ENCODE data around the gene SYF2. TPM values are rescaled to one million over a fixed set of nuclear protein-coding genes. Genes with fewer than 3 reads are reported as not detected.

The SYF2 gene
- total and polyA plus RNA-seq, 2 donors (not counting 1 experiment from before 2014, with no cell fraction given) = 41.6 to 42.4 TPM

DNA sequence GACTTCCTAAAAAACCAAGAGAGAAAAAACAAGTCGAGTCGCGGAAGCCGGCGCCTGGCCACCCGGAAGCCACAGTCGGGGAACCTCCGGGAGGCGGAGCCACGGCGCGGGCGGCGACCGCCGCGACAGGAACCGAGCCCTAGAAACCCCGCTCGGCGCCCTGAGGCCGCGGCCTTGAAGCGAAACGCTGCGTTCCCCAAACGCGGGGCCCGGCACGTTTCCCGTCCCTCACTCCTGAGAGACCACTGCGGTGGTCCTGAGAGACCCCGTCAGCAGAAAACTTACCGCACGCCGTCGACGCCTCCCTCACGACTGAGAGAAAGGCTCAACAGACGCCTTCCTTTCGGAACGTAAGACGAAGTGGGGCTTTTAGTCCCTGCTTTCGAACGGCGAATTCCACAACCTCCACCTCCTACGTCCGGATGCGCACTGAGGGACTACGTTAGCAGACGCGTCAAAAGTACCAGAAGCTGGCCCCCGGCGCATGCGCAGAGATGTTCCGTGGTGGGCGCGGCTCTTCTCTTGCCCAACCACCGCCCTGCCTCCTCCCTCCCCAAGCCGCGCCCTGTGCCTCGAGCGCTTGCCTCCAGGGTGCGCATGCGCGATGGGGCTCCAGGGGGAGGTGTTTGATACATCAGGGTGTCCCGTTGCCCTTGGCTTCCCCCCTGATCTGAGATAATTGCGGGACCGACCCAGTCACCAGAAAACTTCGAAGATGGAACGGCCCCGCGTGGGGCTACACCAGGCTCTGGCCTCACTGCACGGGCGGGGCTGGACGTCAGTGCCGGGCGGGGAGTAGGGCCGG lies 14.9 kb upstream of the SYF2 start, which contains the start of gene RSRP1:
Gene RSRP1 (minus strand): TSS at position 431 of the 805 bp plus-strand sequence. CDS start 491 bp downstream, outside the sequence.
- H3K4me1 ChIP-seq (ENCODE audit: control insufficient read depth, extremely low read depth, insufficient read depth, low read length) = peaks cover 3% of the 10 kb centered on the region
- no peaks in the 10 kb centered on the region for H3K9me3 ChIP-seq (ENCODE audit: control insufficient read depth, insufficient read depth, low read depth, low read length)
- peak; percentile 95 to 98 for DNase-seq (ENCODE audit: low read depth in 2 of 2)
- H3K27me3 ChIP-seq (ENCODE audit: control insufficient read depth, insufficient read depth, low read length) = no peaks in the 10 kb centered on the region
- H3K36me3 ChIP-seq (ENCODE audit: control insufficient read depth, insufficient read depth, low read length) = peaks cover 6% of the 10 kb centered on the region
- peak within 1 kb of the TSS; percentile 89 for H3K4me2 ChIP-seq (ENCODE audit: extremely low read depth, insufficient read depth, low read length)
- H3K79me2 ChIP-seq (ENCODE audit: control insufficient read depth, insufficient read depth, low read length) = peaks cover 42% of the 10 kb centered on the region
- no peaks in the 10 kb centered on the region for H4K20me1 ChIP-seq (ENCODE audit: control insufficient read depth, extremely low read depth, insufficient read depth, low read length)
- H2AFZ ChIP-seq (ENCODE audit: low read length) = peak within 1 kb of the TSS; percentile 68
- TF ChIP-seq, protein P1, sequence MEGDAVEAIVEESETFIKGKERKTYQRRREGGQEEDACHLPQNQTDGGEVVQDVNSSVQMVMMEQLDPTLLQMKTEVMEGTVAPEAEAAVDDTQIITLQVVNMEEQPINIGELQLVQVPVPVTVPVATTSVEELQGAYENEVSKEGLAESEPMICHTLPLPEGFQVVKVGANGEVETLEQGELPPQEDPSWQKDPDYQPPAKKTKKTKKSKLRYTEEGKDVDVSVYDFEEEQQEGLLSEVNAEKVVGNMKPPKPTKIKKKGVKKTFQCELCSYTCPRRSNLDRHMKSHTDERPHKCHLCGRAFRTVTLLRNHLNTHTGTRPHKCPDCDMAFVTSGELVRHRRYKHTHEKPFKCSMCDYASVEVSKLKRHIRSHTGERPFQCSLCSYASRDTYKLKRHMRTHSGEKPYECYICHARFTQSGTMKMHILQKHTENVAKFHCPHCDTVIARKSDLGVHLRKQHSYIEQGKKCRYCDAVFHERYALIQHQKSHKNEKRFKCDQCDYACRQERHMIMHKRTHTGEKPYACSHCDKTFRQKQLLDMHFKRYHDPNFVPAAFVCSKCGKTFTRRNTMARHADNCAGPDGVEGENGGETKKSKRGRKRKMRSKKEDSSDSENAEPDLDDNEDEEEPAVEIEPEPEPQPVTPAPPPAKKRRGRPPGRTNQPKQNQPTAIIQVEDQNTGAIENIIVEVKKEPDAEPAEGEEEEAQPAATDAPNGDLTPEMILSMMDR (conservative IDR thresholded peaks at IDR 0.05 in 1 of 2, IDR thresholded peaks at IDR 0.05 in 1 of 2; ENCODE audit: low read depth in 1 of 2, low read length in 2 of 2) = no peak
- TF ChIP-seq EZH2 (IDR thresholded peaks at IDR 0.05; ENCODE audit: low read length, missing control alignments) = no peak
- H3K4me3 ChIP-seq (replicated peaks in 1 of 4; ENCODE audit: control extremely low read depth in 1 of 4, insufficient read depth in 1 of 4, low read depth in 3 of 4, low read length in 4 of 4) = peak within 1 kb of the TSS; percentile 78 to 96 (median 92)
- H3K9ac ChIP-seq (ENCODE audit: insufficient read depth, low read length) = peak within 1 kb of the TSS; percentile 97
- H3K27ac ChIP-seq (ENCODE audit: insufficient read depth, low read length) = peak within 1 kb of the TSS; percentile 99

DNA sequence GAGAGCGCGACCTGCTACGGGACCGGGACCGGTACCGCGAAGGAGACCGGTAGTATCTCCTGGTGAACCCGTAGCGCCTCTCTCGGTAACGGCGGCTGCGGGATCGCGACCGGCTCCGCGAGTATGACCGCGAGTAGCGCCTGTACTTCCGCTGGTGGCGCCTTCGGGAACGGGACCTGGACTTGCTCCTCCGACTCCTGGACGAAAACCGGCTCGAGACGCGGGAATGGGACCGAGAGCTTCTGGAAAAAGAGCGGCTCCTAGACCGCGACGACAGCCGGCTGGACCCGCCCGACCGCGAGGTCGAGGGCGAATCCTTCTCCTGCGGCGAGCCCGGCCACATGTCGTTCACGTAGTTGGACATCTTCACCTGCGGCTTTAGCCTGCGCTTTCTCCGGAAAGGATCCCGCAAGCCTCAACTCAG lies 14.3 kb upstream of the SYF2 start:
- no peak overlapping the region for H2AFZ ChIP-seq (ENCODE audit: low read length)
- H3K4me3 ChIP-seq (replicated peaks in 1 of 4; ENCODE audit: control extremely low read depth in 1 of 4, insufficient read depth in 1 of 4, low read depth in 3 of 4, low read length in 4 of 4) = peak overlapping the region; percentile 78 to 96 (median 92)
- TF ChIP-seq EZH2 (IDR thresholded peaks at IDR 0.05; ENCODE audit: low read length, missing control alignments) = no peak
- TF ChIP-seq, protein P1 (conservative IDR thresholded peaks at IDR 0.05 in 1 of 2, IDR thresholded peaks at IDR 0.05 in 1 of 2; ENCODE audit: low read depth in 1 of 2, low read length in 2 of 2) = no peak
- peaks cover 43% of the 10 kb centered on the region for H3K79me2 ChIP-seq (ENCODE audit: control insufficient read depth, insufficient read depth, low read length)
- H3K36me3 ChIP-seq (ENCODE audit: control insufficient read depth, insufficient read depth, low read length) = peaks cover 7% of the 10 kb centered on the region
- H3K27me3 ChIP-seq (ENCODE audit: control insufficient read depth, insufficient read depth, low read length) = no peaks in the 10 kb centered on the region
- H3K4me1 ChIP-seq (ENCODE audit: control insufficient read depth, extremely low read depth, insufficient read depth, low read length) = peaks cover 3% of the 10 kb centered on the region
- H4K20me1 ChIP-seq (ENCODE audit: control insufficient read depth, extremely low read depth, insufficient read depth, low read length) = no peaks in the 10 kb centered on the region
- DNase-seq (ENCODE audit: low read depth in 2 of 2) = peak in 1 of 2 donors; percentile 15
- H3K4me2 ChIP-seq (ENCODE audit: extremely low read depth, insufficient read depth, low read length) = peak overlapping the region; percentile 83
- peak overlapping the region; percentile 97 for H3K9ac ChIP-seq (ENCODE audit: insufficient read depth, low read length)
- H3K9me3 ChIP-seq (ENCODE audit: control insufficient read depth, insufficient read depth, low read depth, low read length) = no peaks in the 10 kb centered on the region
- peak overlapping the region; percentile 99 for H3K27ac ChIP-seq (ENCODE audit: insufficient read depth, low read length)

DNA sequence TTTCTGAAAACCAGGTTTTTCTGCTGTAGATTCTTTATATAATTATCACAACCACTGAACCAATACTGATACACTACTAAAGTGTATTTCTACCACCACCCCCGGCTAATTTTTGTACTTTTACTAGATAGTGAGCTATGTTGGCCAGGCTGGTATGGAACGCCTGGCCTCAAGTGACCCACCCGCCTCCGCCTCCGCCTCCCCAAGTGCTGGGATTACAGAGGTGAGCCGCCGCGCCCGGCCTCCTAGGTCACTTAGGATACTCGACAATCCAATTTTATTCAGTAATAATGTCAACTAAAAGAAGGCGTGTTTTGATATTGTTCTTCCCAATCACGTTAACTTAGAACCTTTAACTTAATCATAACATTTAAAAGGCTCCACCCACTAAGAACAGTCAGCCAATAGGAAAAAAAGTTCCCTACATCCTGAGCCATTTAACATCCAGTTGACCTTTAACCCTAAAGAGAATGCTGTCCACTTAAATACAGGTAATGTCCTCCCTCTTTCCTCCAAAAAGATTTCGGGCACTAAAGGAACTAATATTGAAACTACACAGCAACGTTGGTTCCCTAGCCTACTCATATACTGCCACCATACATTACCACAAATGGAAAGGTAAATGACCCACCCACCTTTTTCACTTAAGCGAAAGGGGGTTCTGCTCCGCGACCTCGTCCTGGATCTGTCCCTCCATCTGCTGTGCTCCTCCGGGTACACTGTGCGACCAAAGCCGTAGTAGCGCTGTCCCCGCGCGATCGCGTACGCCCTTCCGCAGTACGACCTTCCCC lies 13.7 kb upstream of the SYF2 start:
- H4K20me1 ChIP-seq (ENCODE audit: control insufficient read depth, extremely low read depth, insufficient read depth, low read length) = no peaks in the 10 kb centered on the region
- TF ChIP-seq, protein P1 (conservative IDR thresholded peaks at IDR 0.05 in 1 of 2, IDR thresholded peaks at IDR 0.05 in 1 of 2; ENCODE audit: low read depth in 1 of 2, low read length in 2 of 2) = no peak
- no peak for TF ChIP-seq EZH2 (IDR thresholded peaks at IDR 0.05; ENCODE audit: low read length, missing control alignments)

More for the DNA sequence above, 13.7 kb upstream of the SYF2 start:
- Histone ChIP-seq H3K4me1 (ENCODE audit: control insufficient read depth, extremely low read depth, insufficient read depth, low read length) (peaks cover 3% of the 10 kb centered on the region), H3K4me2 (ENCODE audit: extremely low read depth, insufficient read depth, low read length) (peak overlapping the region; percentile 83), H3K9me3 (ENCODE audit: control insufficient read depth, insufficient read depth, low read depth, low read length) (no peaks in the 10 kb centered on the region), H3K36me3 (ENCODE audit: control insufficient read depth, insufficient read depth, low read length) (peaks cover 7% of the 10 kb centered on the region), H3K27ac (ENCODE audit: insufficient read depth, low read length) (peak overlapping the region; percentile 99), H3K27me3 (ENCODE audit: control insufficient read depth, insufficient read depth, low read length) (no peaks in the 10 kb centered on the region), H3K4me3 (replicated peaks in 1 of 4; ENCODE audit: control extremely low read depth in 1 of 4, insufficient read depth in 1 of 4, low read depth in 3 of 4, low read length in 4 of 4) (peak overlapping the region; percentile 78 to 96 (median 92)), H2AFZ (ENCODE audit: low read length) (no peak overlapping the region), H3K79me2 (ENCODE audit: control insufficient read depth, insufficient read depth, low read length) (peaks cover 43% of the 10 kb centered on the region), H3K9ac (ENCODE audit: insufficient read depth, low read length) (peak overlapping the region; percentile 97)
- peak; percentile 29 to 41 for DNase-seq (ENCODE audit: low read depth in 2 of 2)
